HG02943 (cell line): ENCODE measurements around the gene KLHL29.

Source experiments
- ATAC-seq: cut with Tn5 transposase; IDR thresholded peaks from one replicate; pipeline ENCODE4 v1.9.1; 2021; ENCODE audit warnings: mild to moderate bottlenecking, low read depth, moderate library complexity; ENCODE audit not compliant: unreplicated experiment

Gene KLHL29

DNA sequence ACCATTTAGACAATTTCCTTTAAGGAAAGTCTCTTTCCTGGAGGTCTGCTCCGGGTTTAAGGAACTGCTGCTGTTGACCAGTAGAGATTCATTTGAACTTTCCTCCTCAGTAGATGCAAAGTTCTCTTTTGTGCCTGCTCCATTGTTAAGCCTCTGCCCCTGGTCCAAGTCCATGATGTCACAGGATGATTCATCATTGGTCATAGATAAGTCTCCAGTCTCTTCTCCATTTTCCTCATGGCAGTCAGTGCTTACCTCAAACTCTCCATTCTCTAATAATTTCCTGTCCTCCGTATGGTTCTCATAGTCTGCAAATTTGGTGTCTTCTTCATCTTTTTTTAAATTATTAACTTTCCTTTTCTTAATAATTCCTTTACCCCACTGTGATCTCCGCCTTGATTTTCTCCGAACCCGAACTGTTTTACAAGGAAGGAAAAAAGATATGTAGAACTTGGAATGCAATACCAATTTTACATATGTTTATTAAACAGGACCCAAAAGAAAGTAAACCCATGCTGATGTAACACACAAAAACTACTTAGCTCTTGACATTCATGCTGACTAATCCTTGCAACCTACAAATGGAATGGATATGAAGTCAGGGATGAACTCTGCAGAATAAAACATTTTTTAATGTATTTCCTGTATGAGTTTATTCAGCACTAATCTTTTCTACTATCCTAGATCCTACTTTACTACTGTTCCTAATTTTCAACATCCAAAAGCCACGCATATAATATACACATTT, 372.9 kb downstream of the KLHL29 start:
- no peak for ATAC-seq
